H9 (cell line): ENCODE results near the gene FBXO22. TPM values are rescaled to one million over a fixed set of nuclear protein-coding genes. Genes with fewer than 3 reads are reported as not detected.
"Not testable (repeated sequence)": the region's sequence is repeated elsewhere in the genome, so short reads cannot be mapped to it uniquely, and the experiment has no call there.

Source experiments
- DNase-seq: peaks from one replicate; pipeline ENCODE4 v3.0.0-alpha.2; 2017
- H2AFZ ChIP-seq: one replicate; pipeline ENCODE4 v1.6.1; 2013; ENCODE audit warnings: mild to moderate bottlenecking, low read length, control low read depth, moderate library complexity
- H2AK5ac ChIP-seq: 2 replicates; pipeline ENCODE4 v1.6.1; 2013; ENCODE audit warnings: low read length, control low read depth, mixed read lengths; ENCODE audit not compliant: insufficient read length
- H2BK120ac ChIP-seq: one replicate; pipeline ENCODE4 v1.6.1; 2013; ENCODE audit warnings: low read depth, mild to moderate bottlenecking, low read length, control low read depth, inconsistent platforms; ENCODE audit not compliant: poor library complexity, severe bottlenecking
- H2BK12ac ChIP-seq: 2 replicates; pipeline ENCODE4 v1.6.1; 2013; ENCODE audit warnings: low read length, control low read depth, mixed read lengths, low read depth; ENCODE audit not compliant: insufficient read length
- H2BK15ac ChIP-seq: 2 replicates; pipeline ENCODE4 v1.6.1; 2013; ENCODE audit warnings: low read depth, low read length, control low read depth
- H2BK20ac ChIP-seq: one replicate; pipeline ENCODE4 v1.6.1; 2013; ENCODE audit warnings: low read depth, mild to moderate bottlenecking, low read length, control low read depth, inconsistent platforms; ENCODE audit not compliant: poor library complexity, severe bottlenecking
- H2BK5ac ChIP-seq: 2 replicates; pipeline ENCODE4 v1.6.1; 2013; ENCODE audit warnings: low read length, control low read depth, mixed read lengths; ENCODE audit not compliant: insufficient read length
- H3K14ac ChIP-seq: 2 replicates; pipeline ENCODE4 v1.6.1; 2013; ENCODE audit warnings: low read length, control low read depth; ENCODE audit not compliant: insufficient read depth
- H3K18ac ChIP-seq: 2 replicates; pipeline ENCODE4 v1.6.1; 2013; ENCODE audit warnings: low read depth, mild to moderate bottlenecking, mixed read lengths, low read length, control low read depth; ENCODE audit not compliant: insufficient read length
- H3K23ac ChIP-seq: 2 replicates; pipeline ENCODE4 v1.6.1; 2013; ENCODE audit warnings: low read length, control low read depth, mixed read lengths, low read depth; ENCODE audit not compliant: insufficient read length
- H3K23me2 ChIP-seq: 2 replicates; pipeline ENCODE4 v1.6.1; 2013; ENCODE audit warnings: low read depth, mild to moderate bottlenecking, mixed read lengths, low read length, control low read depth; ENCODE audit not compliant: insufficient read length, poor library complexity, severe bottlenecking
- H3K27ac ChIP-seq: 2 replicates; pipeline ENCODE4 v1.5.1; 2013; ENCODE audit warnings: low read length, control low read depth, mixed read lengths, low read depth; ENCODE audit not compliant: insufficient read length
- H3K27me3 ChIP-seq: 2 replicates; pipeline ENCODE4 v1.6.1; 2013; ENCODE audit warnings: low read length, control low read depth, inconsistent platforms; ENCODE audit not compliant: insufficient read depth
- H3K4ac ChIP-seq: 2 replicates; pipeline ENCODE4 v1.6.1; 2013; ENCODE audit warnings: low read depth, mild to moderate bottlenecking, control low read depth, inconsistent platforms, low read length, moderate library complexity
- H3K4me1 ChIP-seq: 2 replicates; pipeline ENCODE4 v1.6.1; 2013; ENCODE audit warnings: low read length, control low read depth, inconsistent platforms; ENCODE audit not compliant: insufficient read depth
- H3K4me2 ChIP-seq: 2 replicates; pipeline ENCODE4 v1.6.1; 2013; ENCODE audit warnings: low read length, control low read depth, mixed read lengths; ENCODE audit not compliant: insufficient read length, insufficient read depth
- H3K56ac ChIP-seq: 2 replicates; pipeline ENCODE4 v1.6.1; 2013; ENCODE audit warnings: low read depth, mild to moderate bottlenecking, mixed read lengths, low read length, control low read depth; ENCODE audit not compliant: insufficient read length
- H3K79me1 ChIP-seq: 2 replicates; pipeline ENCODE4 v1.6.1; 2013; ENCODE audit warnings: low read depth, mild to moderate bottlenecking, moderate library complexity, low read length, control low read depth, inconsistent platforms; ENCODE audit not compliant: insufficient read depth, poor library complexity, severe bottlenecking
- H3K79me2 ChIP-seq: 2 replicates; pipeline ENCODE4 v1.6.1; 2013; ENCODE audit warnings: low read length, control low read depth, inconsistent platforms; ENCODE audit not compliant: insufficient read depth
- H3K9ac ChIP-seq: 2 replicates; pipeline ENCODE4 v1.6.1; 2013; ENCODE audit warnings: low read length, control low read depth, mixed read lengths; ENCODE audit not compliant: insufficient read length; ENCODE audit errors: extremely low read depth
- H3K9me3 ChIP-seq: one replicate; pipeline ENCODE4 v1.6.1; 2013; ENCODE audit warnings: low read depth, low read length, inconsistent platforms; ENCODE audit not compliant: control insufficient read depth
- H3T11ph ChIP-seq: one replicate; pipeline ENCODE4 v1.6.1; 2013; ENCODE audit warnings: mild to moderate bottlenecking, low read length, control low read depth, inconsistent platforms
- H4K20me1 ChIP-seq: one replicate; pipeline ENCODE4 v1.6.1; 2013; ENCODE audit not compliant: control insufficient read depth, insufficient read length, insufficient read depth
- H4K5ac ChIP-seq: 2 replicates; pipeline ENCODE4 v1.6.1; 2013; ENCODE audit warnings: low read depth, mild to moderate bottlenecking, mixed read lengths, low read length, control low read depth; ENCODE audit not compliant: insufficient read length
- H4K8ac ChIP-seq: replicated peaks from 2 replicates; pipeline ENCODE4 v1.6.1; 2013; ENCODE audit warnings: low read length, control low read depth, mixed read lengths, low read depth; ENCODE audit not compliant: insufficient read length
- H4K91ac ChIP-seq: 2 replicates; pipeline ENCODE4 v1.6.1; 2013; ENCODE audit warnings: low read depth, mild to moderate bottlenecking, moderate library complexity, mixed read lengths, low read length, control low read depth; ENCODE audit not compliant: insufficient read length
- H3K27ac Mint-ChIP-seq, 3 experiments: 2 replicates in 2 of 3; 3 replicates in 1 of 3; pipeline ENCODE4 v1.8.0; 2020 to 2021; ENCODE audit warnings: mixed read lengths in 3 of 3, mild to moderate bottlenecking in 1 of 3, moderate library complexity in 1 of 3
- H3K27me3 Mint-ChIP-seq: 2 replicates; pipeline ENCODE4 v1.8.0; 2021; ENCODE audit warnings: low read depth, mild to moderate bottlenecking, moderate library complexity, mixed read lengths
- H3K36me3 Mint-ChIP-seq, 3 experiments: 2 replicates in 2 of 3; 3 replicates in 1 of 3; pipeline ENCODE4 v1.8.0; 2020 to 2021; ENCODE audit warnings: low read depth in 3 of 3, mixed read lengths in 3 of 3; ENCODE audit not compliant: insufficient read depth in 1 of 3
- H3K4me1 Mint-ChIP-seq, 2 experiments: 2 replicates each; pipeline ENCODE4 v1.8.0; 2020; ENCODE audit warnings: mixed read lengths in 2 of 2
- H3K4me3 Mint-ChIP-seq, 2 experiments: 2 replicates in 1 of 2; 3 replicates in 1 of 2; pipeline ENCODE4 v1.8.0; 2020 to 2021; ENCODE audit warnings: mild to moderate bottlenecking in 2 of 2, mixed read lengths in 2 of 2, moderate library complexity in 1 of 2
- H3K9me3 Mint-ChIP-seq, 2 experiments: 2 replicates in 1 of 2; 3 replicates in 1 of 2; pipeline ENCODE4 v1.8.0; 2020; ENCODE audit warnings: mild to moderate bottlenecking in 2 of 2, mixed read lengths in 2 of 2, moderate library complexity in 1 of 2
- CTCF ChIP-seq: fragments of 200-600 bp; sonication (generic); conservative IDR thresholded peaks from 3 replicates; pipeline ENCODE4 v1.8.0; 2021; ENCODE audit warnings: antibody characterized with exemption, mild to moderate bottlenecking
- WGBS: extraction: QIAGEN DNeasy Blood & Tissue Kit; methylation state at CpG from one replicate; pipeline ENCODE4 v1.1.7; 2013; ENCODE audit warnings: missing lambda C conversion rate, low lambda C conversion rate, mixed read lengths; ENCODE audit not compliant: insufficient read length; ENCODE audit errors: extremely low coverage; 5-methylcytosine and 5-hydroxymethylcytosine counted together
- total RNA-seq: library from RNA; stranded (reverse); gene quantifications from 2 replicates; pipeline ENCODE4 v1.2.1, GENCODE V29; 2021

FBXO22 gene
- total RNA-seq, 1 experiment from 2014 or later = 59.9 TPM

- no peak overlapping the region for H2BK15ac ChIP-seq
- WGBS = no CpG with 5 or more reads among the region's 5 CpGs
- H3K27ac ChIP-seq = no peak overlapping the region
- TF ChIP-seq CTCF = no peak
- Mint-ChIP-seq H3K4me1 (peaks cover 31 to 38% of the 10 kb centered on the region in 2 experiments), H3K27ac (peak overlapping the region in 2 of 3 experiments; percentile 13 to 58; a peak in 1 of 7 replicates), H3K4me3 (no peak overlapping the region), H3K9me3 (no peaks in the 10 kb centered on the region), H3K36me3 (peaks cover 11 to 38% (median 32%) of the 10 kb centered on the region in 3 experiments; a peak in 5 of 7 replicates), H3K27me3 (no peaks in the 10 kb centered on the region)
- no peak overlapping the region for H3K14ac ChIP-seq
- H3K79me2 ChIP-seq = no peaks in the 10 kb centered on the region; the same call in none of the 2 replicates
- no peaks in the 10 kb centered on the region for H3K79me1 ChIP-seq
- H3K4me2 ChIP-seq = no peak overlapping the region
- no peak overlapping the region for H2BK5ac ChIP-seq
- H2BK12ac ChIP-seq = no peak overlapping the region
- no peaks in the 10 kb centered on the region for H4K20me1 ChIP-seq
- no peak overlapping the region for H2BK20ac ChIP-seq
- no peak overlapping the region for H3T11ph ChIP-seq
- no peak overlapping the region for H4K5ac ChIP-seq
- no peak overlapping the region for H3K18ac ChIP-seq
- H3K9me3 ChIP-seq = no peaks in the 10 kb centered on the region
- no peak overlapping the region for H2AFZ ChIP-seq
- no peak overlapping the region for H4K8ac ChIP-seq
- no peak overlapping the region for H2BK120ac ChIP-seq
- peaks cover 7% of the 10 kb centered on the region for H3K4me1 ChIP-seq
- no peak overlapping the region for H3K23ac ChIP-seq
- no peak for DNase-seq
- H3K23me2 ChIP-seq = no peaks in the 10 kb centered on the region
- no peak overlapping the region for H3K9ac ChIP-seq
- no peak overlapping the region for H4K91ac ChIP-seq
- no peaks in the 10 kb centered on the region for H3K27me3 ChIP-seq
- H3K56ac ChIP-seq = no peak overlapping the region
- no peak overlapping the region for H3K4ac ChIP-seq
- H2AK5ac ChIP-seq = no peak overlapping the region
Measured at GRCh38 chr15:75864213-75865059, 39.2 kb upstream of the FBXO22 start.

GRCh38 chr15:75866045-75866444 lies 37.6 kb upstream of the FBXO22 start:
- not testable (repeated sequence) for H3K27me3 Mint-ChIP-seq, H3K23ac ChIP-seq, H3K27ac ChIP-seq, H2BK15ac ChIP-seq, H4K20me1 ChIP-seq, H2BK12ac ChIP-seq, H2AFZ ChIP-seq, H3K27me3 ChIP-seq, H3K18ac ChIP-seq, DNase-seq, H2BK20ac ChIP-seq, H3K79me2 ChIP-seq, H3K4me2 ChIP-seq, H3K23me2 ChIP-seq, H4K91ac ChIP-seq, H4K8ac ChIP-seq, H3K9me3 Mint-ChIP-seq, H3K79me1 ChIP-seq, H3K9me3 ChIP-seq, H4K5ac ChIP-seq, H3K4me3 Mint-ChIP-seq, H3K14ac ChIP-seq, H2BK120ac ChIP-seq, H3K4ac ChIP-seq, H3T11ph ChIP-seq, H2AK5ac ChIP-seq, H3K9ac ChIP-seq, H2BK5ac ChIP-seq, H3K56ac ChIP-seq
- H3K4me1 Mint-ChIP-seq = peaks cover 45 to 53% of the 10 kb centered on the region in 2 experiments
- peaks cover 11% of the 10 kb centered on the region for H3K4me1 ChIP-seq
- peaks cover 10 to 42% (median 38%) of the 10 kb centered on the region in 3 experiments; a peak in 6 of 7 replicates for H3K36me3 Mint-ChIP-seq
- H3K27ac Mint-ChIP-seq = peak overlapping the region in 2 of 3 experiments; percentile 8 to 86; a peak in 5 of 7 replicates
- WGBS = no CpG with 5 or more reads among the region's 1 CpG
